WTC11 (cell line): Measurements from ENCODE around the gene ACTN1. TPM values are rescaled to one million over a fixed set of nuclear protein-coding genes. Genes with fewer than 3 reads are reported as not detected.
"Not testable (repeated sequence)": the region's sequence is repeated elsewhere in the genome, so short reads cannot be mapped to it uniquely, and the experiment has no call there.

Source experiments
- ATAC-seq: fragments of 200-7000 bp; cut with Tn5 transposase; 2 replicates; pipeline ENCODE4 v1.10.0; 2021; ENCODE audit warnings: mild to moderate bottlenecking, moderate library complexity
- CTCF ChIA-PET: fragments of 300-600 bp; sonication (Branson Sonifier 250); formaldehyde crosslinking; loops from one replicate; lab custom pipeline; 2021; ENCODE audit warnings: antibody characterized with exemption; lab: Charles Lee
- POLR2A ChIA-PET: fragments of 350-600 bp; sonication (Branson Sonifier 250); formaldehyde crosslinking; loops from one replicate; lab custom pipeline; 2021; ENCODE audit warnings: antibody characterized with exemption; lab: Charles Lee
- DNase-seq: peaks from one replicate; pipeline ENCODE4 v3.0.0; 2021; ENCODE audit warnings: low spot score
- H3K27ac Mint-ChIP-seq: 2 replicates; pipeline ENCODE4 v1.8.0; 2021; ENCODE audit warnings: mixed read lengths
- H3K27me3 Mint-ChIP-seq: 2 replicates; pipeline ENCODE4 v1.8.0; 2021; ENCODE audit warnings: low read depth, mild to moderate bottlenecking, moderate library complexity, mixed read lengths
- H3K36me3 Mint-ChIP-seq: 2 replicates; pipeline ENCODE4 v1.8.0; 2021; ENCODE audit warnings: mixed read lengths
- H3K4me1 Mint-ChIP-seq: 2 replicates; pipeline ENCODE4 v1.8.0; 2022; ENCODE audit warnings: mixed read lengths
- H3K4me3 Mint-ChIP-seq: 2 replicates; pipeline ENCODE4 v1.8.0; 2021; ENCODE audit warnings: mild to moderate bottlenecking, moderate library complexity, mixed read lengths
- H3K9me3 Mint-ChIP-seq: 2 replicates; pipeline ENCODE4 v1.8.0; 2021; ENCODE audit warnings: mixed read lengths
- ATF3 ChIP-seq: sonication (generic); formaldehyde crosslinking; conservative IDR thresholded peaks from 2 replicates; pipeline ENCODE4 v1.8.1; 2022; ENCODE audit warnings: mild to moderate bottlenecking, missing genetic modification reagents
- CTCF ChIP-seq: fragments of 200-600 bp; IDR thresholded peaks from 2 replicates; pipeline ENCODE4 v1.8.0; 2022; ENCODE audit warnings: antibody characterized with exemption
- ETV6 ChIP-seq: sonication (generic); formaldehyde crosslinking; IDR thresholded peaks from 2 replicates; pipeline ENCODE4 v1.8.1; 2022; ENCODE audit warnings: mild to moderate bottlenecking, missing genetic modification reagents
- HMGXB4 ChIP-seq: sonication (generic); formaldehyde crosslinking; IDR thresholded peaks from 2 replicates; pipeline ENCODE4 v1.8.1; 2023; ENCODE audit warnings: mild to moderate bottlenecking, moderate library complexity, missing genetic modification reagents
- JUN ChIP-seq: sonication (generic); formaldehyde crosslinking; IDR thresholded peaks from 2 replicates; pipeline ENCODE4 v1.8.0; 2023; ENCODE audit warnings: mild to moderate bottlenecking, missing genetic modification reagents
- KAT7 ChIP-seq: sonication (generic); formaldehyde crosslinking; IDR thresholded peaks from 2 replicates; pipeline ENCODE4 v1.8.1; 2023; ENCODE audit warnings: missing genetic modification reagents, mild to moderate bottlenecking, borderline replicate concordance
- MXD4 ChIP-seq: fragments of 250-450 bp; sonication (Bioruptor Pico); IDR thresholded peaks from 2 replicates; pipeline ENCODE4 v1.8.0; 2021; ENCODE audit warnings: mild to moderate bottlenecking, moderate library complexity, borderline replicate concordance
- NR1H2 ChIP-seq: sonication (generic); formaldehyde crosslinking; IDR thresholded peaks from 2 replicates; pipeline ENCODE4 v1.9.0; 2021; ENCODE audit warnings: mild to moderate bottlenecking, moderate library complexity, missing genetic modification reagents
- NR2C2 ChIP-seq: sonication (generic); formaldehyde crosslinking; IDR thresholded peaks from 2 replicates; pipeline ENCODE4 v1.8.0; 2022; ENCODE audit warnings: mild to moderate bottlenecking, missing genetic modification reagents
- USF2 ChIP-seq: sonication (generic); formaldehyde crosslinking; IDR thresholded peaks from 2 replicates; pipeline ENCODE4 v1.8.1; 2023; ENCODE audit warnings: mild to moderate bottlenecking, missing genetic modification reagents, moderate library complexity
- ZNF396 ChIP-seq: fragments of 250-450 bp; sonication (Bioruptor Pico); IDR thresholded peaks from 2 replicates; pipeline ENCODE4 v1.8.0; 2021; ENCODE audit warnings: mild to moderate bottlenecking, moderate library complexity, borderline replicate concordance
- total RNA-seq: library from RNA; stranded (reverse); gene quantifications from 3 replicates; pipeline ENCODE4 v1.2.3, GENCODE V29; 2021
- TF ChIP-seq, protein P1 (sequence below): fragments of 250-450 bp; sonication (Bioruptor Pico); IDR thresholded peaks from 2 replicates; pipeline ENCODE4 v1.9.0; 2021; ENCODE audit warnings: mild to moderate bottlenecking
- TF ChIP-seq, protein P2 (sequence below): sonication (generic); formaldehyde crosslinking; IDR thresholded peaks from 2 replicates; pipeline ENCODE4 v1.8.0; 2023; ENCODE audit warnings: mild to moderate bottlenecking, missing genetic modification reagents
- TF ChIP-seq, protein P3 (sequence below): sonication (generic); formaldehyde crosslinking; IDR thresholded peaks from 2 replicates; pipeline ENCODE4 v1.8.1; 2022; ENCODE audit warnings: mild to moderate bottlenecking, moderate library complexity, missing genetic modification reagents

Gene ACTN1
- total RNA-seq, 1 experiment from 2014 or later, result 196 TPM

- ATAC-seq (peak; percentile 57), DNase-seq (no peak)
- Mint-ChIP-seq H3K4me1 (no peaks in the 10 kb centered on the region), H3K9me3 (peaks cover 5% of the 10 kb centered on the region), H3K27me3 (no peaks in the 10 kb centered on the region), H3K36me3 (peaks cover 3% of the 10 kb centered on the region; the same call in 1 of the 2 replicates), H3K27ac (no peak overlapping the region), H3K4me3 (no peak overlapping the region)
- TF ChIP-seq ATF3 (CRISPR knock-in tag) (no peak), ETV6 (CRISPR knock-in tag) (no peak), JUN (CRISPR knock-in tag) (no peak), ZNF396 (CRISPR knock-in tag) (no peak), NR2C2 (no peak), MXD4 (CRISPR knock-in tag) (no peak), KAT7 (CRISPR knock-in tag) (no peak), USF2 (CRISPR knock-in tag) (no peak), HMGXB4 (CRISPR knock-in tag) (no peak), CTCF (no peak), NR1H2 (CRISPR knock-in tag) (no peak)
- TF ChIP-seq, protein P1, sequence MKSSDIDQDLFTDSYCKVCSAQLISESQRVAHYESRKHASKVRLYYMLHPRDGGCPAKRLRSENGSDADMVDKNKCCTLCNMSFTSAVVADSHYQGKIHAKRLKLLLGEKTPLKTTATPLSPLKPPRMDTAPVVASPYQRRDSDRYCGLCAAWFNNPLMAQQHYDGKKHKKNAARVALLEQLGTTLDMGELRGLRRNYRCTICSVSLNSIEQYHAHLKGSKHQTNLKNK (CRISPR knock-in tag), result no peak
- TF ChIP-seq, protein P2, sequence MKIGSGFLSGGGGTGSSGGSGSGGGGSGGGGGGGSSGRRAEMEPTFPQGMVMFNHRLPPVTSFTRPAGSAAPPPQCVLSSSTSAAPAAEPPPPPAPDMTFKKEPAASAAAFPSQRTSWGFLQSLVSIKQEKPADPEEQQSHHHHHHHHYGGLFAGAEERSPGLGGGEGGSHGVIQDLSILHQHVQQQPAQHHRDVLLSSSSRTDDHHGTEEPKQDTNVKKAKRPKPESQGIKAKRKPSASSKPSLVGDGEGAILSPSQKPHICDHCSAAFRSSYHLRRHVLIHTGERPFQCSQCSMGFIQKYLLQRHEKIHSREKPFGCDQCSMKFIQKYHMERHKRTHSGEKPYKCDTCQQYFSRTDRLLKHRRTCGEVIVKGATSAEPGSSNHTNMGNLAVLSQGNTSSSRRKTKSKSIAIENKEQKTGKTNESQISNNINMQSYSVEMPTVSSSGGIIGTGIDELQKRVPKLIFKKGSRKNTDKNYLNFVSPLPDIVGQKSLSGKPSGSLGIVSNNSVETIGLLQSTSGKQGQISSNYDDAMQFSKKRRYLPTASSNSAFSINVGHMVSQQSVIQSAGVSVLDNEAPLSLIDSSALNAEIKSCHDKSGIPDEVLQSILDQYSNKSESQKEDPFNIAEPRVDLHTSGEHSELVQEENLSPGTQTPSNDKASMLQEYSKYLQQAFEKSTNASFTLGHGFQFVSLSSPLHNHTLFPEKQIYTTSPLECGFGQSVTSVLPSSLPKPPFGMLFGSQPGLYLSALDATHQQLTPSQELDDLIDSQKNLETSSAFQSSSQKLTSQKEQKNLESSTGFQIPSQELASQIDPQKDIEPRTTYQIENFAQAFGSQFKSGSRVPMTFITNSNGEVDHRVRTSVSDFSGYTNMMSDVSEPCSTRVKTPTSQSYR (CRISPR knock-in tag), result no peak
- TF ChIP-seq, protein P3, sequence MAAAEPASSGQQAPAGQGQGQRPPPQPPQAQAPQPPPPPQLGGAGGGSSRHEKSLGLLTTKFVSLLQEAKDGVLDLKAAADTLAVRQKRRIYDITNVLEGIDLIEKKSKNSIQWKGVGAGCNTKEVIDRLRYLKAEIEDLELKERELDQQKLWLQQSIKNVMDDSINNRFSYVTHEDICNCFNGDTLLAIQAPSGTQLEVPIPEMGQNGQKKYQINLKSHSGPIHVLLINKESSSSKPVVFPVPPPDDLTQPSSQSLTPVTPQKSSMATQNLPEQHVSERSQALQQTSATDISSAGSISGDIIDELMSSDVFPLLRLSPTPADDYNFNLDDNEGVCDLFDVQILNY (CRISPR knock-in tag), result no peak
- POLR2A ChIA-PET, result no interaction called here
- CTCF ChIA-PET, result interaction anchor here (0.6 to 1.7 kb wide), 3 partner anchors 10 to 248 kb away, joined by 3 to 6 read pairs (median 4); no protein-coding TSS in a partner anchor
Observed at GRCh38 chr14:68853749-68854148, 125.4 kb downstream of the ACTN1 start.

DNA sequence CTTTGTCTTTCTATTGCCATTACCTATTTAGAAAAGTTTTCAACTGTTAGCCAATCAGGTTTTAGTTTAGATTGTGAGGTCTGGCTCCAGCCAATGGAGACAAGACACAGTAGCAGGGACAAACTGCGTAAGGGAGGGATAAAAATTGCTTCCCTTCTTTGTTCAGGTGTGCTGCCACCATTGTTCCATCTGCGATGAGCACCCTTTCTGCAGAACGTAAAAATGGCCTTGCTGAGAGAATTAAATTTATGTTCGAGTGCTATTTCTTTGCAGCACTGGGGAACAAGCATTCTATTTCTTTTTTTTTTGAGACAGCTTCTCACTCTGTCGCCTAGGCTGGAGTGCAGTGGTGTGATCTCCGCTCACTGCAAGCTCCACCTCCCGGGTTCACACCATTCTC, 126.6 kb downstream of the ACTN1 start:
- H3K9me3 Mint-ChIP-seq, DNase-seq, H3K27ac Mint-ChIP-seq, H3K4me1 Mint-ChIP-seq, CTCF ChIA-PET, ATAC-seq, H3K27me3 Mint-ChIP-seq, H3K36me3 Mint-ChIP-seq, POLR2A ChIA-PET, H3K4me3 Mint-ChIP-seq: not testable (repeated sequence)
